Epithelial cell of prostate (primary cell): ENCODE data around the gene FANCI.

ENCODE experiments used
- DNase-seq: peaks from one replicate; pipeline ENCODE4 v3.0.0-alpha.2; 2011; ENCODE audit warnings: low read depth, low spot score
- H3K27ac ChIP-seq: fragments of 450-650 bp; 2 replicates; pipeline ENCODE4 v1.5.1; 2017; ENCODE audit warnings: mild to moderate bottlenecking

The FANCI gene

DNA sequence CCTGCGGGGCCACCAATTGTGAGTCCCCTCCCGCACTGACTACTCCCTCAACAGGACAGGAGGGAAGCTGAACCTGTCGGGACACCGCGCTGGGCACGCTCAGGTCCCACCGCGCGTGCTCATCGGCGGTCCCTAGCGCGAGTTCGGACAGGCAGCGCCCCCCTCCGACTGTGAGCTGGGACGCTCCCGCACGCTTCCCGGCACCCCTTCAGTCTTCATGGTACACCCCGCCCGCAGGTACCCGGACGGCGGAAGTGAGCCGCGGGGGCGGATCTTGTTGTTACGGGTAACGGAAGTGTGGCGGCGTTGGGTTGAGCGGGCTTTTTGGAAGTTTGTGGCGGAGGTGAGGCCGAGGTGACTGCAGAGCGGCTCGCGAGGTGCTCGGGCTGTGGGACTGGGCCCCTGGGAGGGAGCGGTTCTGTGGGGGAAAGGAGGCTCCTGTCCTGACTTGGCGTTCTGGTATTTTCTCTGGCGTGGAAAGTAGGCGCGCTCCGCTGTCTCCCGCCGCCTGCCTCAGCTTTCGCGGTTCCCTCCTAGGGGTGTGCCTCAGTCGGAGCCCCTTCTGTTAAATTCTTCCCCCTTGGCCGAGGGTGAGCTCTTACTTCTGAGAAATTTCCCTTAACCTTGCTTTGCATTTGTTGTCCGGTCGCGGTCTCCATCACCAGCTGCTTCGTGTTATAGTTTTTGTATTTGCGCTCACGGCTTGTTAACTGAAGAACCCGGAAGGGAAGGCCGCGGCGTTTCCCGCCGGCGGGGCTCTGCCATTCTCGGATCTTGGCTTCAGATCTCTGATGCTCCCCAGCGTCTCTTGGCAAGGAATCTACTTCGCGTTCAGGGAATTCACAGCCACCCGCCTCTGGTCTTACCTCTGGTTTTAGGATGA, at the start of gene FANCI:
Gene FANCI, plus strand, starts transcription at position 289 of the 883 bp plus-strand sequence. CDS start 3,669 bp downstream, outside the sequence.
- peak within 1 kb of the TSS; percentile 57 for H3K27ac ChIP-seq
- DNase-seq = peak; percentile 69

DNA sequence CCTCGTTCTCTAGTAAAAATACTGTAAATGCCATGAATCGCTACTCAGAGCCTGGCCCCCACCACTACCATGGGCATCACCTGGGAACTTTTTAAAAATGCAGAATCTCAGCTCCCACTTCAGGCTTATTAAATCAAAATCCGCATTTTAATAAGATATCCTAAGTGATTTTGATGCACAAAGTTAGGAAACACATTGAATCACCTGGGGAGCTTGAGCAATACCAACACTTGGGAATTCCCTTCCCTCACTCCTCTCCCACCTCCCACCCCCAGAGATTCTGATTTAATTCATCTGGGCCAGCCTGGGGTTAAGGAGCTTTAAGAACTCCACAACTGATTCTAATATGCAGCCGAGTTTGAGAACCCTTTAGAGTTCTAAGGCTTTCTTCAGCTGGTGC, 49.2 kb upstream of the FANCI start:
- no peak for DNase-seq
- no peak overlapping the region for H3K27ac ChIP-seq

DNA sequence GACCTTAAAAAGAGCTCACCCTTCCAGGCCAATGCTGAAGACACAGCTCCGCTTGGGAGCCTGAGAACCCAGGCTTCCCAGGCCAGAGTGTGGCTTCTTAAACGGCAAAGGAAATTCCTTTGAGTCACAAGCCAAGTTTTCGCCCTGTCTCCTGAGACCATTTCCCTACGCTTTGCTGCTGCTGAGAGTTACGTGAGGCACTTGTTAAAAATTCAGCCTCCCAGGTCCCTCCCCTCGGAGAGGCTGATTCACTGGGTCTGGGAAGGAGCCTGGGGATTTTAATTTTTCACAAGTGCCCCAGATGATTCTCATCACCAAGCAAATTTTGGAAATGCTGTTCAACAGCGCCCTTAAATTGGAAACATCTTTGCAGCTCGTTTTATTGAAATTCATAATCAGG, 47.9 kb upstream of the FANCI start:
- DNase-seq = no peak
- H3K27ac ChIP-seq = no peak overlapping the region

DNA sequence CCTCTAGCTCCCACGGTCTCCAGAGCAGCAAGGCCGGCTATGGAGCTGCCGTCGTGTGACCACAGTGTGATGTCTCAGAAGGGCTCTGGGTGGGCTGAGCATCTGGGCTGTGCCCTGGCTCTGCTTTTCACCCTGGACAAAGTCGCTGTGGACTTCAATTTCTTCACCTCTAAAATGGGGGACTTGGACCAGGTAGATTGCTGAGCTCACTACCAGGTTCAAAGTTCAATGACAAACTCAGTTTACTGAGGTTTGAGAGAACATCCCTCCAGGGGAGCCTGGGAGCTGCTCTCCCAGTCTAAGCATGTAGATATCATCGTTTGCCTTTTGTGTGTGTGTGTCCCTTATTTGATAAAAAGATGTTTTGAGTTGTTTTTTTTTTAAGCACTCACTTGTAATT, 47.5 kb upstream of the FANCI start:
- no peak overlapping the region for H3K27ac ChIP-seq
- no peak for DNase-seq

DNA sequence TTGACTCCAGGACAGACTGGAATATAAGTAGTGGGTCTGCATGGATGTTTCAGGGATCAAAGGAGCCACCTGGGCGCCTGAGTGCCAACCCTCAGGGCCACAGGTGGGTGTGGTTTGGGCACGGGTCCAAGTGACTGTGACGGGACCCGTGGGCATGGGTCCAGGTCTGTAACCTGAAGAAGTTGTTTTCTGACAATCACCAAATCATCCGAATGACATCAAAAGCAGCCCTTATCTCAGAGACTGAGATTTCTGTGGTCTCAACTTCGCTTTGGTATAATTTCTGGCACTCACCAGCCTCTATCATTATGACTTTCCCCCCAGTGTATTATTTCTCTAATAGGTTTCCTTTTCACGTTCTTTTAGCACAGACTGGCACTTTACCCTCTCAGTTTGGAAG, 46.8 kb upstream of the FANCI start:
- peak overlapping the region; percentile 55 for H3K27ac ChIP-seq
- no peak for DNase-seq

DNA sequence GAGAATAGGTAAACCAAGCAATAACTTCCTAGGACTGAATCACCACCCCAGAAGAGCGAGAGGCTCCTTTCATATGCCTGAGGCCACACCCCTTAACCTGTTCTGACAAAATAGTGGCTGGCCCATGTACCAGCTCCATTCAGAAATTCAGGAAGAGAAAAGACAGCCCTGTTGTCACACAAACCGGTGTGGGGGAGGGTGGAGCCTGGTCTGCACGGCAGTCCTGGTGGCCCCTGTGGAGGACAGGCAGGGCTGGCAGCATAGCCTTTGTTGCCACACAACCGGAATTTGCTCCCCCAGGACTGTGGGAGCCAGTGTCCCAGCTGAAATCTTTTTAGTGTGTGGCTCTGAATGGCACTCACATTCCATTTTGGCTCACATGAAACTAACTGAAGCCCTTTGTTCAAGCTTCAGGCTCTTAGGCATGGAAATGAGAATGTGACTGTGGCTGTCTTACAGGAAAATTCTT, 46.2 kb upstream of the FANCI start:
- peak overlapping the region; percentile 55 for H3K27ac ChIP-seq
- peak; percentile 55 for DNase-seq

DNA sequence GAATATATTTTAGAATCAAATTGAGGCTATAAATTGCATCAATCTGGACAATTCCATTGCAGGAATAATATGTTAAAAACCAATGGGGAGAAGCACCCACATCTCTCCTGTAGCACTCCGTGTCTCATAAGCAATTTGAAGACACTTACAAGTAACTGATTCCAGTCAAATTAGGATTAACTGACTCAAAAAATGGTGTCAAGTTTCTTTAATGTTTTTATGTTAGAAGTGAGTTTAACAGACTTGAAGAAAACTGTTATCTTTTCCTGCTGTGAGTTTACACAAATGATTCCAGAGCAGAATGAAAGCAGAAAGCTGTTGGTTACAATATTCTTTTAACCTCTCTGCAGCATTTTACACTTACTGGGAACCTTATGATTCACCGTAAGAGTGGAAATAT, 45.6 kb upstream of the FANCI start:
- no peak for DNase-seq
- no peak overlapping the region for H3K27ac ChIP-seq

DNA sequence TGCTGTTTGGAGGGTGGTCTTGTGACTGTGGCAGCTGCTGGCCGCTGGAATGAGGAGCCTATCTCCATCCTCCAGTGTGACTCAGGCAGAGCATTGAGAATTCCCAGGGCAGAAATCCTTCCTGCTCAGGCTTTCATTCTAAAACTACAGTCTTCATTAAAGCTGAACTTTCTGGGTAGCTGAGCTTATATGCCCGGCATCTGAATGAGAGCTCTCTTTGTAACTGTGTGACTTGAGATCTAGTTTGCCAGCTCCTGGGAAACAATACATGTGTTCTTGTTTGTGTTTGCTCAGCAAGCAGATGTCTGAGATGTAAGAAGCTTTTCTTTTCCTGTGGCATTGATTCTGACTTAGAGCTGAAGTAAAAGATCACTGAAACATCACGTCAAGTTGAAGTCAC, 44.8 kb upstream of the FANCI start:
- DNase-seq = no peak
- no peak overlapping the region for H3K27ac ChIP-seq

DNA sequence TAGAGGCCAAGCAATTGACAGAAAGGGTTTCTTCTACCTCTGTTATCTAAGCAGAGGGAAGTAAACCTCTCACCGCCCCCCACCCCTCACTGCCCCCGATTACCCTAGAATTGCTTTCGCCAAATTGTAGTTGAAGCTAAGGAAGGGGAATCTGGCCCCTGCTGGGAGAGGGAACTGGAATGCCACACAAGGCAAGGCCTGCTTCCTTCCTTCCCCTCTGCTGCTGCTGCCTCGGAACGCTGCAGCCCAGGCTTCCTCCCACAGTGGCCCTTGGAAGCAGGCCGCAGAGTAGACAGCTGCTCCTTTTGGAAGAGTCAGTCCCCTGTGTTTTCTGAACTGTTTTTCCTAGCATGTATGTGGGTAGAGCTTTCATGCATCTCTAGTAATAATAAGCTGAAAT, 44.0 kb upstream of the FANCI start:
- DNase-seq = no peak
- no peak overlapping the region for H3K27ac ChIP-seq

DNA sequence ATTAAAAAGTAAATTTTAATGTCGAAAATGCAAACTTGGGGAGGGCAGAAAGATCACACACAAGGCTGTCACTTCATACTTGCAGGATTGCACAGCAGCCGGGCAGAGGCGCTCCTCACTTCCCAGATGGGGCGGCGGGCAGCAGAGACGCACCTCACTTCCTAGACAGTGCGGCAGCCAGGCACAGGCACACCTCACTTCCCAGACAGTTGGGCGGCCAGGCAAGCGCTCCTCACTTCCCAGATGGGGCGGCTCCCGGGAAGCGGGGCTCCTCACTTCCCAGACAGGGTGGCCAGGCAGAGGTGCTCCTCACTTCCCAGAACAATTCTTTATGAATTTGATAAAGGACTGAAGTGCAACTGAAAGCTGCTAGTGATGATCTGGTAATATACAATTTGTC, 43.6 kb upstream of the FANCI start:
- DNase-seq = no peak
- H3K27ac ChIP-seq = no peak overlapping the region

DNA sequence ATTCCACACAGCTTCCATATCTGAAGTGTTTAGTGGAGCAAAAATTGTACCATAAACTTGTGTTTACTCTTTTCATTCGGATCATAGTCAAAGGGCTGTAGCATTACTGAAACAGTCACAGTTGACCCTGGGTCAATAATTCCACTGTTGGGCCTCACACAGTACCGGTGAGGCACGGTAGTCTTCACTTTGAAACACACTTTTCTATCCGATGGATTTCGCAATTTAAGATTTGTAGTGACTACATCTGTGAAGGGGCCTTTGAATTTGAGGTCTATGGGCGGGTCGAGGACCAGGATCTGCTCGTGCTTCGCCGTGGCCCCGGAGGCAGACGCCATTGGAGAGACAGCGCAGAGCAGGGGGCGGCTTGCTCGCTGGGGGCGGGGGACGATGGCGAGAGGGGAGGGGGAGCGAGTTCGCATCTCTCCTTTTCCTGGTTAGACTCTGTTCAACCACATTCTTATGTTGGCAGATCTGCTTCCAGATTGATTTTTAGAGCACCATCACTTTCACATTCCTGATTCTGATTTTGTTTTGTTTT, 42.2 kb upstream of the FANCI start:
- no peak overlapping the region for H3K27ac ChIP-seq
- DNase-seq = no peak

DNA sequence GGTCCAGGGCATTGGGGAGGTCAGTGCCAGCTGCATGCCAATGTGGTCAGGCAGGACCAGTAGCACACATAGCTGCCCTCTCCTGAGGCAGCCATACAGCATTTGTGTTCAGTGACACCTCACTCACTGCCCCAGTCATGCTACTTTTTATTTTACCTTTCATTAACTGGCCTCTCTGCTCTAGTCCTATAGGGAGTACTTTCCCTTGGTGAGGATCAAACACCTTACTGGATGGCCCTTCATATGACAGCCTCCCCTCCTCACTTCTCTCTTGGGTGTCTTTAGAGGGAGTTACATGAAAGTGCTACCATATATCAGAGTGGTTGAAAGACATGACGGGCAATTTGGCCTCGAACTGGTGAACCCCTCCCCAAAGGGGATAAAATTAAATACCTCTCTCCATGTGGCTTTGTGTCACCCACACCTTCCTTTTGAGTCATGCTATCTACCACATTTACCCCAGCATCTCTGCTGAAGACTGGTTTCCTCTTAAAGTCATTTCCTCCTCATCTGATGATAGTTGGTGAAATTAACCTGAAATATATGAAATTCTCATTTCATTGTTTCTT, 40.0 kb upstream of the FANCI start:
- H3K27ac ChIP-seq = no peak overlapping the region
- DNase-seq = no peak

DNA sequence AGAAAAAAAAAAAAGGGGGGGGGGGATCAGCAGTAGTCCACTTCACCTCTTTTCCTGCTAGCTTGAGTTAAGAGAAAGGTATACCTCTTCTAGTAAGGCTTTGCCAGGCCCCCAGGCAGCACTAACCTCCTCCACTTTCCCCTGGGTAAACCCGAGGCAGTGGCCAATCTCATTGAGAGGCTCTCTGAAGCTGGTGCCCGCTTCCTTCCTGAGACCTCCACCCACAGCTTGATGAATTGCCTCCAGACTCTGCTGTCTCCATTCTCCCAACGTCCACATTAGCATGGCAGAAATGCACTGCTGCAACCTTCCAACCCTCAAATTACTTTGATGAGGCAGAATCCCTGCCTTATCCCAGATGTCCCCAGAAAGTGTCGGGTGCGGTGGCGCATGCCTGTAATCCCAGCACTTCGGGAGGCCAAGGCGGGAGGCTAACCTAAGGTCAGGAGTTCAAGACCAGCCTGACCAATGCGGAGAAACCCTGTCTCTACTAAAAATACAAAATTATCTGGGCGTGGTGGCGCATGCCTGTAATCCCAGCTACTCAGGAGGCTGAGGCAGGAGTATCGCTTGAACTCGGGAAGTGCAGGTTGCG, 37.7 kb upstream of the FANCI start:
- no peak overlapping the region for H3K27ac ChIP-seq

DNA sequence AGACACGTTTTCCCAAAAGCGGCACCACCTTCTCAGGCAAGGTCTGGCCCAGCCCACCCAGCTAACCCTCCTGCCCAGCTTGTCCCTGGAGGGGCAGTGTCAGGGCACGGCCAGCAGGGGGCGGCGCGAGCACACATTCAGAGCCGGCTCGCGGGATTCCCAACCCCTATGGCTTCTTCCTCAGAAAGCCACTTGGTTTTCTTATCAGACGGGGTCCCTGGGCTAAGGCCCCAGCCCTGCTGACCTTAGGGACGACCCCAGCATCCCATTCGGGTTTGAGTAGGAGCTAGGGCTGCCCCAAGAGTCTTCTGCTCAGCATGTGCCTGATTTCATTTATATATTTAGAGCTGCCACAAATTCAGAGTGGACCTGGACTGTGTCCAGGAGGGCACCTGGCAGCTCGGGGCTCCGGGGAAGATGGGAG, 36.9 kb upstream of the FANCI start:
- H3K27ac ChIP-seq = no peak overlapping the region
- no peak for DNase-seq

More for the DNA sequence above, 37.7 kb upstream of the FANCI start:
- DNase-seq = no peak

DNA sequence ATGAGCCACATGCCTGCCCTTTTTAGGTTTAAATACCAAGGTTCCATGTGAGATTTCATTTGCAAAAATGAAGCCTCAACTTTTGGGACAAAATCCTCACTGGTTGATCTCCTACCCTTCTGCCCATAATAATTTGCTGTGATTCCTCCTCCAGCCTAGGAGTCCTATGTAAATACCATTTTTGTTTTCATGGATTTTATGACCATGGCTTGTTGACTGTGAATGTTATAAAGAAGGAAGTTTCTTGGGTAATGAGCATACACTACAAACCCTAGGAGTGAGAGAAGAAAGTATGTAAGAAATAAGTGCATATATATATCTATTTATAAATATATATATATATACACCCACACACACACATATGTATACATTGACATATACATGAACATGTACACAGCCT, 35.5 kb upstream of the FANCI start:
- no peak for DNase-seq

DNA sequence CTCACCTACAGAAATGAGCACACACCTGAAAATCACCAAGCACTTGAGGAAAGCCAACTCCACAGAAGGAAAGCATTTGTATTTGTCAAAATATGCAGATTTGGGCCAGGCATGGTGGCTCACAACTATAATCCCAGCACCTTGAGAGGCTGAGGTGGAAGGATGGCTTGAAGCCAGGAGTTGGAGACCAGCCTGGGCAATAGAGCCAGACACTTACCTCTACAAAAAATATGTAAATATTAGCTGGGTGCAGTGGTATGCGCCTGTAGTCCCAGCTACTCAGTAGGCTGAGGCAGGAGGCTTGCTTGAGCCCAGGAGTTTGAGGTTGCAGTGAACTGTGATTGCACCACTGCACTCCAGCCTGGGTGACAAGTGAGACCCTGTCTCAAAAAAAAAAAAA, 34.7 kb upstream of the FANCI start:
- H3K27ac ChIP-seq = no peak overlapping the region
- DNase-seq = no peak

More for the DNA sequence above, 35.5 kb upstream of the FANCI start:
- no peak overlapping the region for H3K27ac ChIP-seq

DNA sequence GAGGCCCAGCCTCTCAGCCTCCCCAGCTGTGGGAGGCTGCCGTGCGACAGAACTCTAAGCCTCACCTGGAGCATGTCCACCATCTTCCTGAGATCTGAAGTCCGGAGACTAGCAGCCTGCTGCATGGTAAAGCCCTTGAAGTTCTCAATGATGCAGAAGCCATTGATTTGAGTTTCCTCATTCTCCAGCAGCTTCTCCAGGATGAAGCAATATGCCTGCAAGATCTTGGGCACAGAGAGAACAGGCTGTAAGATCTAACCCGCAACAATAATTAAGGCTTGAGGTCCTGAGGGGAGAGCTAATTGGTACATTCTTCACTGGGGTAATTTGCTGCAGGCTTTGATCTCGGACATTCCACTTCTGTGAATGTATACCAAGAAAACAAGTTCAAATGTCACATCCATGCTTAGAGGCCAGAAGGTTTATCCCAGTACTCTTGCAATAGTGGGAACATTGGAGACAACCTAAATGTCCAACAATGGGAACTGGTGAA, 32.1 kb upstream of the FANCI start:
- H3K27ac ChIP-seq = no peak overlapping the region
- no peak for DNase-seq

DNA sequence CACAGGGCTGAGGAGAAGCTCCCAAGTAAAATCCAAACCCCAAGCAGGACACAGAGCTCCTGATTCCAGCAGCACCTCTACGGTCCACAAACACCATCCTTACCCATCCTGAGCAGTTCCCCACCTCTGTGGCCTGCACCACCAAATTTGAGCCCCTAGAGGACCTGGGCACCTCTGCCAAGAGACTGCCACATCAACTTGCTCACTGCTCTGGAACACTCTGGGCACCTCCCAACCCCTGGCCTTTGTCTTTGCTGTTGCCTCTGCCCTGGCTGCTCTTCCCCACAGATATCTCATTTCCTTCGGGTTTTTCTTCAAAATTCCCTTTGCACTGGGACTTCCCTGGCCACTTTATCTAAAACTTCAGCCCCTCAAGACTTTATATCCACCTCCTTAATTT, 28.2 kb upstream of the FANCI start:
- H3K27ac ChIP-seq = no peak overlapping the region
- DNase-seq = no peak

DNA sequence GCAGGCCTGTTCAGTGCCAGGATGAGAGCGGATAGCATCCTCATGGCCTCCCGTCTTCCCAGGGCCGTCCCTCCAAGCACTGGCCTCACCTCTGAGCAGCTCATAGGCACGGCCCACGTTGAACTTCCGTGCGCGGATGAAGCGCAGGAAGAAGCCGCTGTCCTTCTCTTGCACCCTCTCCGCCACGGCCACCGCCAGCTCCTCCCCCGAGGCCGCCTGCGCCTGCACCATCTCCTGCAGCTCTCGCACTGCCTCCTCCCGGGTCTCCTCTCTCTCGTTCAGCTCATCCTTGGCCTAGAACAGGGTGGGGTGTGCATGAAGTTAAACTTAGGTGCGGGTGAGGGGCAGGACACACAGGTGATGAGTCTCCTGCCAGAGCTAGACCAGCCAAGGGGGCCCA, 26.7 kb upstream of the FANCI start:
- no peak overlapping the region for H3K27ac ChIP-seq
- no peak for DNase-seq

DNA sequence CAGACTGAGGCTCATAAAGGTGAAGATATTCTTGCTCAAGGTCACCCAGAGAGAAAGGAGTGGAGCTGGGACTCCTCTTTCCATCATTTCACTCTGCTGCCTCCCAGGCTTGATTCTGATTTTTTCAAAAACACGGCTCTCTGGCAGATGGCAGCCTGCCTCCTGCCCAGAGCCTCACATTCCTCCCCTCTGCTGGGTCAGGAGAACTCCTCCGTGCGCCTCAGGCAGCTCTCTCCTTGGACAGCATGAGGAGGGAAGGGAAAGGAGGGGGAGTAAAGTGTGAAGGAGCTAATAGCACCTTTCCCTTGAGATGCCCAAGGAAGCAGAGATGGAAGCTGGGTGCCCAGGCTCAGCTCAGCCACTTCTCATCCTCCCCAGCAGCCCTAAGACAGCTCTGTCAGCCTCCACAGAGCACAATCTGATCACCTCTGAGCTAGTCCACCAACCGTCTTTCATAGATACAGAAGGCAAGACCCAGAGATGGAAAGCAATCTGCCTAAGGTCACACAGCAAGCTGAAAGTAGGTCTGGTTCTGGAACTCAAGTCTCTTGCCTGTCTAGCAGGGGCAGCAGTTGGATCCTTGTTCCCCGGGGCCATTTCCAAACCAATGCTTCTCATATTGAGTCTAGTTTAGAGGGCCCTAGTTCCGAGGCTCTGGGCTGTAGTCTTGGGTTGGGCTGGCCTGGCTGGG, 25.9 kb upstream of the FANCI start:
- DNase-seq = no peak

More for the DNA sequence above, 25.9 kb upstream of the FANCI start:
- no peak overlapping the region for H3K27ac ChIP-seq
